HepG2 (cell line): ENCODE measurements around the gene TNFSF8. TPM values are rescaled to one million over a fixed set of nuclear protein-coding genes. Genes with fewer than 3 reads are reported as not detected.
A peak's percentile ranks its signal among the peaks of the same experiment; 100 is the strongest.

Experiments
- ELF1 ChIP-seq: sonication (generic); formaldehyde crosslinking; IDR thresholded peaks from 2 replicates; pipeline ENCODE4 v1.4.0; 2020; ENCODE audit warnings: missing genetic modification reagents
- FOXO1 ChIP-seq: sonication (generic); formaldehyde crosslinking; IDR thresholded peaks from 2 replicates; pipeline ENCODE4 v1.4.0; 2020; ENCODE audit warnings: missing genetic modification reagents
- GABPB1 ChIP-seq: IDR thresholded peaks from 2 replicates; pipeline ENCODE4 v1.6.1; 2016; ENCODE audit warnings: mild to moderate bottlenecking, missing genetic modification reagents, moderate library complexity, missing compliant biosample characterization
- GATAD1 ChIP-seq: IDR thresholded peaks from 2 replicates; pipeline ENCODE4 v1.6.1; 2016; ENCODE audit warnings: missing genetic modification reagents, missing compliant biosample characterization
- ISL2 ChIP-seq: sonication (generic); formaldehyde crosslinking; IDR thresholded peaks from 2 replicates; pipeline ENCODE4 v1.5.0; 2020; ENCODE audit warnings: missing genetic modification reagents
- REXO4 ChIP-seq: sonication (generic); formaldehyde crosslinking; IDR thresholded peaks from 2 replicates; pipeline ENCODE4 v1.8.0; 2022; ENCODE audit warnings: missing genetic modification reagents, mild to moderate bottlenecking, borderline replicate concordance
- RXRB ChIP-seq: IDR thresholded peaks from 2 replicates; pipeline ENCODE4 v1.6.1; 2016; ENCODE audit warnings: borderline replicate concordance, missing genetic modification reagents, missing compliant biosample characterization
- SAP130 ChIP-seq: IDR thresholded peaks from 2 replicates; pipeline ENCODE4 v1.6.1; 2016; ENCODE audit warnings: low read depth
- SOX6 ChIP-seq, 2 experiments: fragments of 450-650 bp in 1 of 2; sonication (generic) in 1 of 2; formaldehyde crosslinking in 1 of 2; IDR thresholded peaks; 2 replicates each; pipeline versions ENCODE4 v1.4.0 to v1.6.1; 2017 to 2020; ENCODE audit warnings: antibody characterized with exemption in 1 of 2, mild to moderate bottlenecking in 1 of 2, missing genetic modification reagents in 1 of 2
- ZMYM4 ChIP-seq: sonication (generic); formaldehyde crosslinking; IDR thresholded peaks from 2 replicates; pipeline ENCODE4 v1.8.1; 2023; ENCODE audit warnings: mild to moderate bottlenecking, missing genetic modification reagents
- ZNF331 ChIP-seq: sonication (generic); formaldehyde crosslinking; IDR thresholded peaks from 2 replicates; pipeline ENCODE4 v1.4.0; 2020; ENCODE audit warnings: missing genetic modification reagents
- polyA plus RNA-seq, 8 experiments: library from polyadenylated mRNA; depleted of rRNA in 3 of 8; stranded (reverse) in 7 of 8; unstranded in 1 of 8; fragments of >200 nt; fragmentation: Illumina TruSeq in 4 of 8; extraction: Trizol in 4 of 8; gene quantifications; 2 replicates each; pipeline versions ENCODE4 v1.2.1 to v1.2.3, GENCODE V29; 2011 to 2016; ENCODE audit warnings: low read depth in 4 of 8, missing spikeins in 1 of 8, mixed read lengths in 1 of 8; ENCODE audit not compliant: insufficient read depth in 1 of 8
- total RNA-seq, 5 experiments: library from RNA; depleted of rRNA; stranded (reverse); fragments of >200 nt; fragmentation: Illumina TruSeq; extraction: Trizol; gene quantifications; 2 replicates each; pipeline ENCODE4 v1.2.3, GENCODE V29; 2016; ENCODE audit warnings: low read depth in 1 of 5
- TF ChIP-seq, protein P1 (sequence below): sonication (generic); formaldehyde crosslinking; IDR thresholded peaks from 2 replicates; pipeline ENCODE4 v1.4.0; 2020; ENCODE audit warnings: missing genetic modification reagents, borderline replicate concordance
- TF ChIP-seq, protein P2 (sequence below): IDR thresholded peaks from 2 replicates; pipeline ENCODE4 v1.4.0; 2020; ENCODE audit warnings: mild to moderate bottlenecking, missing genetic modification reagents
- TF ChIP-seq, protein P3 (sequence below): sonication (generic); formaldehyde crosslinking; conservative IDR thresholded peaks from 2 replicates; pipeline ENCODE4 v1.4.0; 2020; ENCODE audit warnings: mild to moderate bottlenecking, missing genetic modification reagents, moderate library complexity
- TF ChIP-seq, protein P4 (sequence below): IDR thresholded peaks from 2 replicates; pipeline ENCODE4 v1.6.1; 2016; ENCODE audit warnings: mild to moderate bottlenecking, missing biosample characterization, missing genetic modification reagents

The TNFSF8 gene
- total and polyA plus RNA-seq, 2 of the 13 experiments (the other 11 are each of a cell fraction or from before 2014, with no cell fraction given) = not detected

DNA sequence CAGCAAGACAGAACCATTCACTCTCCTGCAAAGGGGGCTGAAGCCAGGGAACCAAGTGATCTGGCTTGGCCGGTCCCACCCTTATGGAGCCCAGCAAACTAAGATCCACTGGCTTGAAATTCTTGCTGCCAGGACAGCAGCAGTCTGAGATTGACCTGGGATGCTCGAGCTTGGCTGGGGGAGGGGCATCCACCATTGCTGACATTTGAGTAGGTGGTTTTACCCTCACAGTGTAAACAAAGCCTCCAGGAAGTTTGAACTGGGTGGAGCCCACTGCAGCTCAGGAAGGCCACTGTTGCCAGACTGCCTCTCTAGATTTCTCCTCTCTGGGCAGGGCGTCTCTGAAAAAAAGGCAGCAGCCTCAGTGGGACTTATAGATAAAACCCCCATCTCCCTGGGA lies 60.5 kb downstream of the TNFSF8 start (continued):
- TF ChIP-seq, protein P1, sequence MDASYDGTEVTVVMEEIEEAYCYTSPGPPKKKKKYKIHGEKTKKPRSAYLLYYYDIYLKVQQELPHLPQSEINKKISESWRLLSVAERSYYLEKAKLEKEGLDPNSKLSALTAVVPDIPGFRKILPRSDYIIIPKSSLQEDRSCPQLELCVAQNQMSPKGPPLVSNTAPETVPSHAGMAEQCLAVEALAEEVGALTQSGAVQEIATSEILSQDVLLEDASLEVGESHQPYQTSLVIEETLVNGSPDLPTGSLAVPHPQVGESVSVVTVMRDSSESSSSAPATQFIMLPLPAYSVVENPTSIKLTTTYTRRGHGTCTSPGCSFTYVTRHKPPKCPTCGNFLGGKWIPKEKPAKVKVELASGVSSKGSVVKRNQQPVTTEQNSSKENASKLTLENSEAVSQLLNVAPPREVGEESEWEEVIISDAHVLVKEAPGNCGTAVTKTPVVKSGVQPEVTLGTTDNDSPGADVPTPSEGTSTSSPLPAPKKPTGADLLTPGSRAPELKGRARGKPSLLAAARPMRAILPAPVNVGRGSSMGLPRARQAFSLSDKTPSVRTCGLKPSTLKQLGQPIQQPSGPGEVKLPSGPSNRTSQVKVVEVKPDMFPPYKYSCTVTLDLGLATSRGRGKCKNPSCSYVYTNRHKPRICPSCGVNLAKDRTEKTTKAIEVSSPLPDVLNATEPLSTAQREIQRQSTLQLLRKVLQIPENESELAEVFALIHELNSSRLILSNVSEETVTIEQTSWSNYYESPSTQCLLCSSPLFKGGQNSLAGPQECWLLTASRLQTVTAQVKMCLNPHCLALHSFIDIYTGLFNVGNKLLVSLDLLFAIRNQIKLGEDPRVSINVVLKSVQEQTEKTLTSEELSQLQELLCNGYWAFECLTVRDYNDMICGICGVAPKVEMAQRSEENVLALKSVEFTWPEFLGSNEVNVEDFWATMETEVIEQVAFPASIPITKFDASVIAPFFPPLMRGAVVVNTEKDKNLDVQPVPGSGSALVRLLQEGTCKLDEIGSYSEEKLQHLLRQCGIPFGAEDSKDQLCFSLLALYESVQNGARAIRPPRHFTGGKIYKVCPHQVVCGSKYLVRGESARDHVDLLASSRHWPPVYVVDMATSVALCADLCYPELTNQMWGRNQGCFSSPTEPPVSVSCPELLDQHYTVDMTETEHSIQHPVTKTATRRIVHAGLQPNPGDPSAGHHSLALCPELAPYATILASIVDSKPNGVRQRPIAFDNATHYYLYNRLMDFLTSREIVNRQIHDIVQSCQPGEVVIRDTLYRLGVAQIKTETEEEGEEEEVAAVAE (CRISPR knock-in tag) = no peak
- TF ChIP-seq ZMYM4 (CRISPR knock-in tag) (peak; percentile 41; the same call in 1 of the 2 replicates), SAP130 (peak; percentile 25; the same call in 1 of the 2 replicates), SOX6 (IDR thresholded peaks at IDR 0.05) (no peak), SOX6 (CRISPR knock-in tag; IDR thresholded peaks at IDR 0.05) (0 out of 2 replicates have a peak, but pooled peaks have one; percentile 22), GABPB1 (CRISPR knock-in tag) (peak; percentile 30; the same call in 1 of the 2 replicates), ISL2 (CRISPR knock-in tag) (0 out of 2 replicates have a peak, but pooled peaks have one; percentile 14), REXO4 (CRISPR knock-in tag) (no peak), FOXO1 (CRISPR knock-in tag) (0 out of 2 replicates have a peak, but pooled peaks have one; percentile 47), ZNF331 (CRISPR knock-in tag) (0 out of 2 replicates have a peak, but pooled peaks have one; percentile 18), GATAD1 (no peak), ELF1 (CRISPR knock-in tag) (peak; percentile 34; the same call in 1 of the 2 replicates), RXRB (CRISPR knock-in tag) (peak; percentile 47; the same call in 1 of the 2 replicates)
- TF ChIP-seq, protein P2, sequence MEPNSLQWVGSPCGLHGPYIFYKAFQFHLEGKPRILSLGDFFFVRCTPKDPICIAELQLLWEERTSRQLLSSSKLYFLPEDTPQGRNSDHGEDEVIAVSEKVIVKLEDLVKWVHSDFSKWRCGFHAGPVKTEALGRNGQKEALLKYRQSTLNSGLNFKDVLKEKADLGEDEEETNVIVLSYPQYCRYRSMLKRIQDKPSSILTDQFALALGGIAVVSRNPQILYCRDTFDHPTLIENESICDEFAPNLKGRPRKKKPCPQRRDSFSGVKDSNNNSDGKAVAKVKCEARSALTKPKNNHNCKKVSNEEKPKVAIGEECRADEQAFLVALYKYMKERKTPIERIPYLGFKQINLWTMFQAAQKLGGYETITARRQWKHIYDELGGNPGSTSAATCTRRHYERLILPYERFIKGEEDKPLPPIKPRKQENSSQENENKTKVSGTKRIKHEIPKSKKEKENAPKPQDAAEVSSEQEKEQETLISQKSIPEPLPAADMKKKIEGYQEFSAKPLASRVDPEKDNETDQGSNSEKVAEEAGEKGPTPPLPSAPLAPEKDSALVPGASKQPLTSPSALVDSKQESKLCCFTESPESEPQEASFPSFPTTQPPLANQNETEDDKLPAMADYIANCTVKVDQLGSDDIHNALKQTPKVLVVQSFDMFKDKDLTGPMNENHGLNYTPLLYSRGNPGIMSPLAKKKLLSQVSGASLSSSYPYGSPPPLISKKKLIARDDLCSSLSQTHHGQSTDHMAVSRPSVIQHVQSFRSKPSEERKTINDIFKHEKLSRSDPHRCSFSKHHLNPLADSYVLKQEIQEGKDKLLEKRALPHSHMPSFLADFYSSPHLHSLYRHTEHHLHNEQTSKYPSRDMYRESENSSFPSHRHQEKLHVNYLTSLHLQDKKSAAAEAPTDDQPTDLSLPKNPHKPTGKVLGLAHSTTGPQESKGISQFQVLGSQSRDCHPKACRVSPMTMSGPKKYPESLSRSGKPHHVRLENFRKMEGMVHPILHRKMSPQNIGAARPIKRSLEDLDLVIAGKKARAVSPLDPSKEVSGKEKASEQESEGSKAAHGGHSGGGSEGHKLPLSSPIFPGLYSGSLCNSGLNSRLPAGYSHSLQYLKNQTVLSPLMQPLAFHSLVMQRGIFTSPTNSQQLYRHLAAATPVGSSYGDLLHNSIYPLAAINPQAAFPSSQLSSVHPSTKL (CRISPR knock-in tag) = peak; percentile 61
- TF ChIP-seq, protein P3, sequence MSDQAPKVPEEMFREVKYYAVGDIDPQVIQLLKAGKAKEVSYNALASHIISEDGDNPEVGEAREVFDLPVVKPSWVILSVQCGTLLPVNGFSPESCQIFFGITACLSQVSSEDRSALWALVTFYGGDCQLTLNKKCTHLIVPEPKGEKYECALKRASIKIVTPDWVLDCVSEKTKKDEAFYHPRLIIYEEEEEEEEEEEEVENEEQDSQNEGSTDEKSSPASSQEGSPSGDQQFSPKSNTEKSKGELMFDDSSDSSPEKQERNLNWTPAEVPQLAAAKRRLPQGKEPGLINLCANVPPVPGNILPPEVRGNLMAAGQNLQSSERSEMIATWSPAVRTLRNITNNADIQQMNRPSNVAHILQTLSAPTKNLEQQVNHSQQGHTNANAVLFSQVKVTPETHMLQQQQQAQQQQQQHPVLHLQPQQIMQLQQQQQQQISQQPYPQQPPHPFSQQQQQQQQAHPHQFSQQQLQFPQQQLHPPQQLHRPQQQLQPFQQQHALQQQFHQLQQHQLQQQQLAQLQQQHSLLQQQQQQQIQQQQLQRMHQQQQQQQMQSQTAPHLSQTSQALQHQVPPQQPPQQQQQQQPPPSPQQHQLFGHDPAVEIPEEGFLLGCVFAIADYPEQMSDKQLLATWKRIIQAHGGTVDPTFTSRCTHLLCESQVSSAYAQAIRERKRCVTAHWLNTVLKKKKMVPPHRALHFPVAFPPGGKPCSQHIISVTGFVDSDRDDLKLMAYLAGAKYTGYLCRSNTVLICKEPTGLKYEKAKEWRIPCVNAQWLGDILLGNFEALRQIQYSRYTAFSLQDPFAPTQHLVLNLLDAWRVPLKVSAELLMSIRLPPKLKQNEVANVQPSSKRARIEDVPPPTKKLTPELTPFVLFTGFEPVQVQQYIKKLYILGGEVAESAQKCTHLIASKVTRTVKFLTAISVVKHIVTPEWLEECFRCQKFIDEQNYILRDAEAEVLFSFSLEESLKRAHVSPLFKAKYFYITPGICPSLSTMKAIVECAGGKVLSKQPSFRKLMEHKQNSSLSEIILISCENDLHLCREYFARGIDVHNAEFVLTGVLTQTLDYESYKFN (CRISPR knock-in tag) = peak; percentile 41
- TF ChIP-seq, protein P4, sequence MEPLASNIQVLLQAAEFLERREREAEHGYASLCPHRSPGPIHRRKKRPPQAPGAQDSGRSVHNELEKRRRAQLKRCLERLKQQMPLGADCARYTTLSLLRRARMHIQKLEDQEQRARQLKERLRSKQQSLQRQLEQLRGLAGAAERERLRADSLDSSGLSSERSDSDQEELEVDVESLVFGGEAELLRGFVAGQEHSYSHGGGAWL (CRISPR knock-in tag) = no peak
